Upper lobe of left lung (tissue), 4 donors: Measurements from ENCODE around the gene KIR3DL3.

Source experiments
- EP300 ChIP-seq, 4 donors: sonication (generic); formaldehyde crosslinking; IDR thresholded peaks; one replicate each; pipeline ENCODE4 v1.5.1; 2017; ENCODE audit warnings: antibody characterized with exemption in 4 of 4, control low read depth in 2 of 4
- POLR2A ChIP-seq, 4 donors: fragments of 450-650 bp; IDR thresholded peaks; one replicate each; pipeline ENCODE4 v1.5.1; 2016 to 2017; ENCODE audit warnings: antibody characterized with exemption in 4 of 4, mild to moderate bottlenecking in 2 of 4
- POLR2AphosphoS5 ChIP-seq, 2 donors: sonication (generic); formaldehyde crosslinking; IDR thresholded peaks; one replicate each; pipeline ENCODE4 v1.5.1; 2017; ENCODE audit warnings: antibody characterized with exemption in 2 of 2
- TF ChIP-seq, protein P1 (sequence below), 6 experiments: fragments of 450-650 bp in 4 of 6; fragments of 200-600 bp in 2 of 6; sonication (generic) in 2 of 6; IDR thresholded peaks; one replicate each; pipeline ENCODE4 v1.5.1; 2016 to 2019; ENCODE audit warnings: antibody characterized with exemption in 6 of 6

DNA sequence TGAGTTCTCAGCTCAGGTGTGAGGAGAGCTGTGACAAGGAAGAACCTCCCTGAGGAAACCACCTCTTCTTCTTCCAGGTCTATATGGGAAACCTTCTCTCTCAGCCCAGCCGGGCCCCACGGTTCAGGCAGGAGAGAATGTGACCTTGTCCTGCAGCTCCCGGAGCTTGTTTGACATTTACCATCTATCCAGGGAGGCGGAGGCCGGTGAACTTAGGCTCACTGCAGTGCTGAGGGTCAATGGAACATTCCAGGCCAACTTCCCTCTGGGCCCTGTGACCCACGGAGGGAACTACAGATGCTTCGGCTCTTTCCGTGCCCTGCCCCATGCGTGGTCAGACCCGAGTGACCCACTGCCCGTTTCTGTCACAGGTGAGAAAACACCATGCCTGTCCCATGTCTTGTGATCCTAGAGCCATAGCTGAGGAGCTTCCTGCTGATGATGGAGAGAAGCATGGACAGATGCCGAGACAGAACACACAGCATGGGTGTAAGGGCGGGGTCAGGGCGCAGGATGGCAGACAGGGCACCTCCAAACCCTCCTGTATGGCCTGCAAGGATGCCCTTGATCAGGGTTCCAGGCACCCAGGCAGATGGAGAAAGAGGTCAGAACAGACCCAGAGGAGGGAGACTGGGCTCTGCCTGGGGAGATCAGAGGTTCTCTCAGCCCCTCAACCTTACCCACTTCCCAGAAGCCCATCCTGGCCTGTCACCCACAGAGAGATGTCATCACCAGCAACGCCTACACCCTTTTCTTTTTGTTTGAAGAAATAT is 5.4 kb downstream of the KIR3DL3 start:
- TF ChIP-seq, protein P1, sequence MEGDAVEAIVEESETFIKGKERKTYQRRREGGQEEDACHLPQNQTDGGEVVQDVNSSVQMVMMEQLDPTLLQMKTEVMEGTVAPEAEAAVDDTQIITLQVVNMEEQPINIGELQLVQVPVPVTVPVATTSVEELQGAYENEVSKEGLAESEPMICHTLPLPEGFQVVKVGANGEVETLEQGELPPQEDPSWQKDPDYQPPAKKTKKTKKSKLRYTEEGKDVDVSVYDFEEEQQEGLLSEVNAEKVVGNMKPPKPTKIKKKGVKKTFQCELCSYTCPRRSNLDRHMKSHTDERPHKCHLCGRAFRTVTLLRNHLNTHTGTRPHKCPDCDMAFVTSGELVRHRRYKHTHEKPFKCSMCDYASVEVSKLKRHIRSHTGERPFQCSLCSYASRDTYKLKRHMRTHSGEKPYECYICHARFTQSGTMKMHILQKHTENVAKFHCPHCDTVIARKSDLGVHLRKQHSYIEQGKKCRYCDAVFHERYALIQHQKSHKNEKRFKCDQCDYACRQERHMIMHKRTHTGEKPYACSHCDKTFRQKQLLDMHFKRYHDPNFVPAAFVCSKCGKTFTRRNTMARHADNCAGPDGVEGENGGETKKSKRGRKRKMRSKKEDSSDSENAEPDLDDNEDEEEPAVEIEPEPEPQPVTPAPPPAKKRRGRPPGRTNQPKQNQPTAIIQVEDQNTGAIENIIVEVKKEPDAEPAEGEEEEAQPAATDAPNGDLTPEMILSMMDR (IDR thresholded peaks at IDR 0.05) = no peak
- TF ChIP-seq POLR2A (IDR thresholded peaks at IDR 0.05) (no peak), POLR2AphosphoS5 (IDR thresholded peaks at IDR 0.05) (no peak), EP300 (IDR thresholded peaks at IDR 0.05) (no peak)
